SW480 (cell line): ENCODE results near the gene FAM229A.
A peak's percentile ranks its signal among the peaks of the same experiment; 100 is the strongest.
"Not testable (repeated sequence)": the region's sequence is repeated elsewhere in the genome, so short reads cannot be mapped to it uniquely, and the experiment has no call there.

ENCODE experiments used
- DNase-seq: peaks from one replicate; pipeline ENCODE4 v3.0.0-alpha.2; 2016; ENCODE audit warnings: low spot score

FAM229A gene

GRCh38 chr1:32376199-32376598, 13.9 kb upstream of the FAM229A start:
- no peak for DNase-seq

- no peak for DNase-seq
These were observed 11.8 kb upstream of the FAM229A start for GRCh38 chr1:32373996-32374592.

DNA sequence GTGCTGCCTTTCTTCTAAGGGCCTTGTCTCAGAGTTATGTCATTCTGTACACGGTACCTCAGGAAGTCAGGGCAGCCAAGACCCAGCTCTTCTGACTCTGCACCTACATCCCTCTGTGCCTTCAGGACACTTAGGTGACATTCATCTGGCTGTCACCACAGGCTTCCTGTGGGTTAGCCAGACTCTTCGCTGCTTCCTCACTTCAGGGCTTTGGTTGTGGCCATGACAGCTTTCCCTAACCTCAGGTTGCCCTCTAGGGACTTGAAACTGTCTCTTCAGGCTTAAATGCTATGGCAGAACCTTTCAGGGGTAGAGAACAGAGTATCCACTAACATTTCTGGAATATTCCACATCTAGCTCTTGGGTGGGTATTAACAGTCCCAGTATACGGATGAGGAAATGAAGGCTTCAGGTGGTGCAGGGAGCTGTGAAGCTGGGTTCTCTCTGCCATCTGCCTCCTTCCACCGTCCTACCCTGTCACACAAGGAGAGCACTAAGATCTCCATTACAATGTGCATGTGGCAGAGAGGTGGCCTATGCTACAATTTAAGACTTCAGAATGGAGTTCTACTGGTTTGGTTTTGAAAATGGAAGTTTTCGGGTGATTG, 10.0 kb upstream of the FAM229A start:
- DNase-seq = no peak

DNA sequence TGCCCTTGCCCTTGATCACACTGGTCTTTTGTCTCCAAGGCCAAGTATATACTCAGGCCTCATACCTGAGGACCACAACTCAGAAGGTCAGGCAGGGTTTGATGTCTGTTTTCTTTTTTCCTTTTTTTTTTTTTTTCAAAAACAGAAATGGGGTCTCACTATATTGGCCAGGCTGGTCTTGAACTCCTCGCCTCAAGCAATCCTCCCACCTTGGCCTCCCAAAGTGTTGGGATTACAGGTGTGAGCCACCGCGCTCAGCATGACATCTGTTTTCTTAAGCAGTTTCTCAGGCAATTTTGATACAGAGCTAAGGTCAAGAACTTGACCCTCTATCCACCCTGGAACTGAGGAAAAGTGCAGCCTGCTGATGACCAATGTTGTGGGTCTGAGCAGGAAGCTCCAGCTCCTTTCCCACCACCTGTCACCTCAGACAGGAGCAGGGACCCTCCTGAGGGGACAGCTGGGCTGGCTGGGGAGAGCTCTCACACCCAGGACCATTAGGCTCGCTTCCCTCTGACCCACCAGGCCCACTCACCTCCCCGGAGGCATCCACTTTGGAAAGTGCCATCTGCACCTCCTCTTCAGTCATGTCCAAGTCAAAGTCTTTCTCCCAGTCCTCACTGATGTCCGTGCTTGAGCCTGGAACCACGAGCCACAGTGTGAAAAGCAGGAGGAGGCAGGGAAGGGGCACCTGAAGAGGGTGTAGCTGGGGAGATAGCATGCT, 5.8 kb upstream of the FAM229A start:
- DNase-seq = no peak

GRCh38 chr1:32365445-32365844, 3.2 kb upstream of the FAM229A start:
- no peak for DNase-seq

DNA sequence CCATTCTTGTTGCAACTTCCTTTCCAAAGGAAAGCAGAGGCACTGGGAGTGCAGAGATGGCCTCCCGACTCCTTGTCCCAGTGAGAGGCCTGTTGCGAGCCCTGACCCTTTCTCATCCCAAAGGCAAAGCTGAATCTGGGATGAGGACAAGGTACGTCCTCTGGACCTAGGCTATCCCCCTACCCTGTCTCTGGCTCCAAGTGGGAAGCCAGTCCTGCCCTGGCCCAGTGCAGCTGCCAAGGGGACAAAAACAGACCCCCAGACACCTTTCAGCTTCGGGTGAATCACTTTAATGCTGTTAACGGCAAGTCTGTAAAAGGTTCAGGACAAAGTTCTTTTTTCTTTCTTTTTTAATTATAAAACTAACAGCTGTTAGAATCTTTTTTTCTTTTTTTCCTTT, 2.6 kb upstream of the FAM229A start:
- DNase-seq = no peak

DNA sequence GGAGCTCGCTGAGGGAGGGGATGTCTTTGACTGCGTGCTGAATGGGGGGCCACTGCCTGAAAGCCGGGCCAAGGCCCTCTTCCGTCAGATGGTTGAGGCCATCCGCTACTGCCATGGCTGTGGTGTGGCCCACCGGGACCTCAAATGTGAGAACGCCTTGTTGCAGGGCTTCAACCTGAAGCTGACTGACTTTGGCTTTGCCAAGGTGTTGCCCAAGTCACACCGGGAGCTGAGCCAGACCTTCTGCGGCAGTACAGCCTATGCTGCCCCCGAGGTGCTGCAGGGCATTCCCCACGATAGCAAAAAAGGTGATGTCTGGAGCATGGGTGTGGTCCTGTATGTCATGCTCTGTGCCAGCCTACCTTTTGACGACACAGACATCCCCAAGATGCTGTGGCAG, 1.4 kb upstream of the FAM229A start:
- DNase-seq = no peak

DNA sequence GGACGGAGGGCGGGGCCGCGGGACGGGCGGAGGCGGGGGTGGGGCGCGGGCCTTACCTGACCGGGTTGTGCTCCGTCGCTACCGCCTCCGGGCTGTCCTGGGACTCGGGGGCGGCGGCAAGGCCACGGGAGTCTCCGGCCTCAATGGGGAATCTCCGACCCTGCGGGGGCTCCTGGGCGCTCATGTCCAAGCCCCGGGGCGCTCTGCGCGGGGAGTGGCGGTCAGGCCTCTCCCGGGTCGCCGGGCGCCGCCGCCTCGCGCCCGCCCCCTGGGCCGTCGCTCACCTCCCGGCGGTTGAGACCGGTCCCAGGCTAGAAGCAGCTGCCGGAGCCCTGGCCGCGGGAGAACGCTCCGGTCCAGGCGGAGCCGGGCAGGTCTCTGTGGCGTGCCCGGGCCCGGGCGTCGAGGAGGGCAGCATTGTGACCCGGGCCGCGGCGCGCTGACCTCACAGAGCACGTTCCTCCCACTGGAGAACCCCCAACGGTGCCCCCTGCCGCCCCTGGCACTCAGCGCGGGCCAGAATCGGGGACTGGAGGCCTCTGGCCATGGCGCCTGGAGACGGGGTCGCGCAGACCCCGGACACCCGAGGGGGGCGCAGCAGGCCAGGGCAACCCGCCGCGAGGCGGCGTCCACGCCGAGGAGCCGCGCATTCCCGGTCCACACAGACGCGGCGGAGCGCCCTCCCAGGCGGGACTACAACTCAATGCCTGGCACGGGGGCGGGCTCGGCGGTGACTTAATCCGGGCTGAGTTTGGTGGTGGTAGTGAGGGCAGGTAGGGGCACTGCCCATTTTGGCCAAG, 411 bp downstream of the FAM229A start:
- DNase-seq = peak; percentile 33

- no peak for DNase-seq
These were observed 994 bp downstream of the FAM229A start for GRCh38 chr1:32361308-32361673.

DNA sequence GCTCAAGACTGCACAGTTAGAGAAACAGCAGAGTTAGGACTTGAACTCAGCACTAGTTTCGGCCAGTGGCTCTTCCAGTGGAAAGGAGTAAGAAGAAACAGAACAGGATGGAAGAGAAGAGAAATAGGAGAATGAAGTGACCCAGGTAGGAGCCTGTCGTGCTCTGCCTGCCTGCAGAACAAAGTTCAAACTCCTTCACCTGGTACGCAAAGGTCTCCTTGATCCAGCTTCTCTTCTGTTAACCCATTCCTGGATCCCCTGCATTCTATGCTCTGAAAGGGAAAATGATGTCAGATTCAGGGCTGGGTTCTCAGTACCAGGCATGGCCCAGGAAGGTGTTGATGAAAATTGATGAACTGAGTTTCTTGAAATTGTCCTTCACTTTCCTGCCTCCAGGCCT, 3.9 kb downstream of the FAM229A start:
- DNase-seq = no peak

- no peak for DNase-seq
These were observed 4.7 kb downstream of the FAM229A start for GRCh38 chr1:32357614-32358013.

GRCh38 chr1:32356478-32356877, 5.8 kb downstream of the FAM229A start:
- DNase-seq = no peak

DNA sequence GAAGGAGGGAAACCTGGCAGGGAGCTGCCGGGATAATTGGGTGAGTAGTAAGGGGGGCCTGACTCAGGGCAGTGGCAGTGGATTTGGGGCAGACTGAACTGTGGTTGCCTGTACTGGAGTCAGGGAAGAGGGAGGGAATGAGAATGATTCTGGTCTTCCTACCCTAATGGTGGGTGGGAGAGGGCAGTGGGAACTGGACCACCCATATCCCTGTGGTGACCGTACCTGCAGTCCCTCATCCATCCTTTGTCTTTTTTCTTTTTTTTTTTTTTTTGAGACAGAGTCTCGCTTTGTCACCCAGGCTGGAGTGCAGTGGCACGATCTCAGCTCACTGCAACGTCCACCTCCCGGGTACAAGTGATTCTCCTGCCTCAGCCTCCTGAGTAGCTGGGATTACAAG, 6.5 kb downstream of the FAM229A start:
- not testable (repeated sequence) for DNase-seq

DNA sequence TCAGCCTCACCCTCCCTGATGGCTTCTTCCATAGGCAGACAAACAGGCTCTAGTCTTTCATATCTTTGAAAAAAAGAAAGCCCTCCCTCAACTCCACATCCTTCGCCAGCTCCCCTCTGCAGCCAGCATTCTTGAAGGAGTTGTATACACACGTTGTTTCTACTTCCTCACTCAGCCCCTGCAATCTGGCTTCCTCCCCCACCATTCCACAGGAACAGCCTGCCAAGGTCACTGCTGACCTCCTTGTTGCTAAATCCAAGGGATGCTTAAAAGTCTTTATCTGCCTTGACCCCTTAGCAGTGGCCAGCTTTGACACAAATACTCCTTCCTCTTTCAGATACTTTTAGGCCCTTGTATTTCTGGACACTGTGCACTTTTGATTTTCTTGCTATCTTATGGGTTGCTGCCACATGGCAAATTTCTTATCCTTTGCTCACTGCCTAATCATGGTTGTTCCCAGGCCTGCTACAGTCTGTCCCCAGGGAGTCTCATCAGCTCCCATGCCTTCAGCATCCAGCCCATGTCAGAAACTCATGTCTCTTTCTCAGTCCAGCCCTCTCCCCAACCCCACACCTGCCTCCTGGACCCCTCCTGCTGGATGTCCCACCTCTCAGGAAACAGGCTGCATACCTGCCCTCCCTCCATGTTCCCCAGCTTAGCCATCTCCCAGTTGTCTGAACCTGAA, 8.3 kb downstream of the FAM229A start:
- DNase-seq = no peak

DNA sequence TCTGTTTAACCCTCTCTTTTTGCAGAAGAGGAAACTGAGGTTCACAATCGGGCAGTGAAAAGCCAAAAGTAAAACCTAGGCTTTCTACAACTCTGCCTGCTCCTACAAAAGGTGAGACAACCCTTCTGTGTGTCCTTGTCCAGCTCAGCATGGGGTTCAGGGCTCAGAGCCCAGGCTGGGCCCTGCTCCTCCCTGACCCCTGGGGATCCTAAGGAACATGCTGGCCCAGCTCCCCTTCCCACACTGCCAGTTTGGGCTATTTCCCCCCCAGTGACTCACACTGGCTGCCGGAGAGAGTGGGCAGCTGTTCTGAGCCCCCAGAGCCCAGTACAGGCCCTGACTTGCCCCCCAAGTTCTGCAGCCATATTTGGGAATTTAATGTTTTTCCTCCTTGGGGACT, 8.9 kb downstream of the FAM229A start:
- no peak for DNase-seq

DNA sequence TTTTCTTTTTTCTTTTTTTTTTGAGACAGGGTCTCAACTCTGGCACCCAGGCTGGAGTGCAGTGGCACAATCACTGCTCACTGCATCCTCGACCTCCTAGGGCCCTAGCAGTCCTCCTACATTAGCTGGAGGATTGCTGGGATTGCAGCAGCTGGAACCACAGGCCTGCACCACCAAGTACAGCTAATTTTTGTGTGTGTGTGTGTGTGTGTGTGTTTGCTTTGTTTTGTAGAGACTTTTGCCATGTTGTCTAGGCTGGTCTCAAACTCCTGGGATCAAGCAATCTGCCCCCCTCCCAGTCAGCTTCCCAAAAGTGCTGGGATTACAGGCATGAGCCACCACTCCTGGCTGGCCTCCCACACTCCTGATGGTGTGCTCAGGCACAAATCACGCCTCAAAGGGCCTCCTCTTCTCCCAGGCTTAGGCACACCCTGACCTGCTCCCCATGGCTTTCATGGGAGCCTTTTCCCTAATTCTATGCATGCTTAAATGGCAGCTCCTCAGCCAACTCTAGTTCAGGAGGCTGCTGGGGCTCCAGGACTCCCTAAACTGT, 9.4 kb downstream of the FAM229A start:
- no peak for DNase-seq

GRCh38 chr1:32352239-32352745, 10.0 kb downstream of the FAM229A start:
- DNase-seq = no peak

GRCh38 chr1:32351399-32352238, 10.7 kb downstream of the FAM229A start:
- DNase-seq = peak; percentile 90

DNA sequence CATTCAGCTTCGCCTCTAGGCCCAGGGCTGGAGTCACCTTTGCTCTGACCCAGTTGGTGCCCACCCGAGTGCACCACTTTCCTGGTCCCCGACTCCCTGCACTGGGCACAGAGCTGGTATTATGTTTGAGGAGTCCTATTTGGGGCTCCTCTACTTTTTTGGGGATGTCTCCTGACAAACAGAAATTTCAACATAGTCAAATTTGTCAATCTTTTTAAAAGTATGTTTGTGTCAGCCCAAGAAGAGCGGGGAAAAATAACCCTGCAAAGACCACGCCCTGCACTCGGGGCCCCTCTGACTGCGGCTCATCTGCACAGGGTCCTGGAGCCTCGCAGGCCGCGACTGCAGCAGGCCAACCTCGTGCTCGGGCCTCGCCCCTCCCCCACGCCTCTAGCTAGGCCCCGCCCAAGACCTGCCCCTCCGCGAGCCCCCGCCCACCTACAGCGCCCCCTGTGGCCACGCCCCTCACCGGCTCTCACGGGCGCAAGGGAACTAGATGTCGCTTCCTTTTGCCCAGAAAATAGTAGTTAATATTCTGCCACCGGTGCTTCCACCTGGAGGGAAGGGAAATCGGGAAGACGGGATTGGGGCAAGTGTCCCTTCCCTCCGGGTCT, 11.4 kb downstream of the FAM229A start:
- no peak for DNase-seq

- no peak for DNase-seq
These were observed 13.0 kb downstream of the FAM229A start for GRCh38 chr1:32349211-32349708.
